HepG2 (cell line): ENCODE results near the gene SLC25A33. TPM values are rescaled to one million over a fixed set of nuclear protein-coding genes. Genes with fewer than 3 reads are reported as not detected.

Experiments used
- CREB1 ChIP-seq, 2 experiments: fragments of 450-650 bp in 1 of 2; IDR thresholded peaks; 2 replicates each; pipeline ENCODE4 v1.6.1; 2016 to 2017; ENCODE audit warnings: control low read depth in 1 of 2, mild to moderate bottlenecking in 1 of 2, missing compliant biosample characterization in 1 of 2, missing genetic modification characterization in 1 of 2
- DPF2 ChIP-seq: sonication (generic); formaldehyde crosslinking; IDR thresholded peaks from 2 replicates; pipeline ENCODE4 v1.4.0; 2020; ENCODE audit warnings: mild to moderate bottlenecking, low read depth, missing genetic modification reagents, borderline replicate concordance
- FOXP1 ChIP-seq, 2 experiments: fragments of 450-650 bp in 1 of 2; IDR thresholded peaks; 2 replicates each; pipeline ENCODE4 v1.6.1; 2017 to 2018; ENCODE audit warnings: antibody characterized with exemption in 1 of 2
- GTF2F1 ChIP-seq: fragments of 150-350 bp; IDR thresholded peaks from 2 replicates; pipeline ENCODE4 v1.6.1; 2014; ENCODE audit warnings: low read length
- IRF2 ChIP-seq: IDR thresholded peaks from 2 replicates; pipeline ENCODE4 v1.6.1; 2018; ENCODE audit warnings: missing genetic modification reagents, missing compliant biosample characterization
- KDM6A ChIP-seq: IDR thresholded peaks from 2 replicates; pipeline ENCODE4 v1.6.1; 2016; ENCODE audit warnings: low read depth
- KLF15 ChIP-seq: sonication (generic); formaldehyde crosslinking; IDR thresholded peaks from 2 replicates; pipeline ENCODE4 v1.8.1; 2023; ENCODE audit warnings: borderline replicate concordance, mild to moderate bottlenecking, inconsistent platforms, missing genetic modification reagents, mixed read lengths
- NFE2L2 ChIP-seq: fragments of 150-350 bp; IDR thresholded peaks from 2 replicates; pipeline ENCODE4 v1.6.1; 2014; ENCODE audit warnings: low read length
- POGZ ChIP-seq: sonication (generic); formaldehyde crosslinking; IDR thresholded peaks from 2 replicates; pipeline ENCODE4 v1.4.0; 2020; ENCODE audit warnings: mild to moderate bottlenecking, missing genetic modification reagents
- RARA ChIP-seq: IDR thresholded peaks from 2 replicates; pipeline ENCODE4 v1.6.1; 2016; ENCODE audit warnings: missing genetic modification reagents, missing compliant biosample characterization
- SAFB2 ChIP-seq: sonication (generic); formaldehyde crosslinking; IDR thresholded peaks from 2 replicates; pipeline ENCODE4 v1.5.1; 2020; ENCODE audit warnings: missing genetic modification reagents, low read depth, mild to moderate bottlenecking, borderline replicate concordance
- ZNF546 ChIP-seq: sonication (generic); formaldehyde crosslinking; conservative IDR thresholded peaks from 2 replicates; pipeline ENCODE4 v1.8.1; 2023; ENCODE audit warnings: mild to moderate bottlenecking, missing genetic modification reagents
- ZNF616 ChIP-seq: sonication (generic); formaldehyde crosslinking; IDR thresholded peaks from 2 replicates; pipeline ENCODE4 v1.5.0; 2020; ENCODE audit warnings: low read depth, mild to moderate bottlenecking, missing genetic modification reagents
- ZZZ3 ChIP-seq: sonication (generic); formaldehyde crosslinking; IDR thresholded peaks from 2 replicates; pipeline ENCODE4 v1.4.0; 2020; ENCODE audit warnings: missing genetic modification reagents, mild to moderate bottlenecking, borderline replicate concordance
- polyA plus RNA-seq, 8 experiments: library from polyadenylated mRNA; depleted of rRNA in 3 of 8; stranded (reverse) in 7 of 8; unstranded in 1 of 8; fragments of >200 nt; fragmentation: Illumina TruSeq in 4 of 8; extraction: Trizol in 4 of 8; gene quantifications; 2 replicates each; pipeline versions ENCODE4 v1.2.1 to v1.2.3, GENCODE V29; 2011 to 2016; ENCODE audit warnings: low read depth in 4 of 8, missing spikeins in 1 of 8, mixed read lengths in 1 of 8; ENCODE audit not compliant: insufficient read depth in 1 of 8
- total RNA-seq, 5 experiments: library from RNA; depleted of rRNA; stranded (reverse); fragments of >200 nt; fragmentation: Illumina TruSeq; extraction: Trizol; gene quantifications; 2 replicates each; pipeline ENCODE4 v1.2.3, GENCODE V29; 2016; ENCODE audit warnings: low read depth in 1 of 5
- TF ChIP-seq, protein P1 (sequence below): sonication (generic); formaldehyde crosslinking; IDR thresholded peaks from 2 replicates; pipeline ENCODE4 v1.5.1; 2020; ENCODE audit warnings: mild to moderate bottlenecking, missing genetic modification reagents, moderate library complexity
- TF ChIP-seq, protein P2 (sequence below): sonication (generic); formaldehyde crosslinking; IDR thresholded peaks from 2 replicates; pipeline ENCODE4 v1.4.0; 2020; ENCODE audit warnings: missing genetic modification reagents
- TF ChIP-seq, protein P3 (sequence below): sonication (generic); formaldehyde crosslinking; IDR thresholded peaks from 2 replicates; pipeline ENCODE4 v1.4.0; 2020; ENCODE audit warnings: missing genetic modification reagents
- TF ChIP-seq, protein P4 (sequence below): sonication (generic); formaldehyde crosslinking; conservative IDR thresholded peaks from 2 replicates; pipeline ENCODE4 v1.8.1; 2023; ENCODE audit warnings: missing genetic modification reagents
- TF ChIP-seq, protein P5 (sequence below): IDR thresholded peaks from 2 replicates; pipeline ENCODE4 v1.6.1; 2012; ENCODE audit warnings: inconsistent platforms
- TF ChIP-seq, protein P6 (sequence below): sonication (generic); formaldehyde crosslinking; IDR thresholded peaks from 2 replicates; pipeline ENCODE4 v1.8.1; 2023; ENCODE audit warnings: mild to moderate bottlenecking, missing genetic modification reagents
- TF ChIP-seq, protein P7 (sequence below): IDR thresholded peaks from 2 replicates; pipeline ENCODE4 v1.6.1; 2016; ENCODE audit warnings: missing compliant biosample characterization, missing genetic modification reagents, borderline replicate concordance

Gene SLC25A33
- total and polyA plus RNA-seq, 2 of the 13 experiments (the other 11 are each of a cell fraction or from before 2014, with no cell fraction given): 15.4 to 50.3 TPM

DNA sequence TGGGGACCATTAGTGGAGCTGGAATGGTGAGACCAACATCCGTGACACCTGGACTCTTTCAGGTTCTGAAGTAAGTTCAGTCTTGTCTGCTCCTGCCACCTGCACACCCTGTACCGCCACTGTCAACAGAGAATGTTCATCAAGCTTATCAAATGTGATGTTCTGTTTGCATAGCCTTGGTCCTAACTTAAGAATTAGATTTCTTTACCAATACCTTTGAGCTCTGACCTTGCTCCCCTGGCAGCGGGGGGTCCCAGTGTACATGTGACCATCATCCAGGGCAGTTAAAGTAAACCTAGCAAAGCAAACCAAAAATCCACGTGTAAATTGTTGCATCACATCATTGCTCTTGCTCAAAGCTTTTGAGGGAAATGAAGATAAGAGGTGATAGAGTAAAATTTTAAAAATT lies 14.5 kb downstream of the SLC25A33 start (continued):
- TF ChIP-seq, protein P1, sequence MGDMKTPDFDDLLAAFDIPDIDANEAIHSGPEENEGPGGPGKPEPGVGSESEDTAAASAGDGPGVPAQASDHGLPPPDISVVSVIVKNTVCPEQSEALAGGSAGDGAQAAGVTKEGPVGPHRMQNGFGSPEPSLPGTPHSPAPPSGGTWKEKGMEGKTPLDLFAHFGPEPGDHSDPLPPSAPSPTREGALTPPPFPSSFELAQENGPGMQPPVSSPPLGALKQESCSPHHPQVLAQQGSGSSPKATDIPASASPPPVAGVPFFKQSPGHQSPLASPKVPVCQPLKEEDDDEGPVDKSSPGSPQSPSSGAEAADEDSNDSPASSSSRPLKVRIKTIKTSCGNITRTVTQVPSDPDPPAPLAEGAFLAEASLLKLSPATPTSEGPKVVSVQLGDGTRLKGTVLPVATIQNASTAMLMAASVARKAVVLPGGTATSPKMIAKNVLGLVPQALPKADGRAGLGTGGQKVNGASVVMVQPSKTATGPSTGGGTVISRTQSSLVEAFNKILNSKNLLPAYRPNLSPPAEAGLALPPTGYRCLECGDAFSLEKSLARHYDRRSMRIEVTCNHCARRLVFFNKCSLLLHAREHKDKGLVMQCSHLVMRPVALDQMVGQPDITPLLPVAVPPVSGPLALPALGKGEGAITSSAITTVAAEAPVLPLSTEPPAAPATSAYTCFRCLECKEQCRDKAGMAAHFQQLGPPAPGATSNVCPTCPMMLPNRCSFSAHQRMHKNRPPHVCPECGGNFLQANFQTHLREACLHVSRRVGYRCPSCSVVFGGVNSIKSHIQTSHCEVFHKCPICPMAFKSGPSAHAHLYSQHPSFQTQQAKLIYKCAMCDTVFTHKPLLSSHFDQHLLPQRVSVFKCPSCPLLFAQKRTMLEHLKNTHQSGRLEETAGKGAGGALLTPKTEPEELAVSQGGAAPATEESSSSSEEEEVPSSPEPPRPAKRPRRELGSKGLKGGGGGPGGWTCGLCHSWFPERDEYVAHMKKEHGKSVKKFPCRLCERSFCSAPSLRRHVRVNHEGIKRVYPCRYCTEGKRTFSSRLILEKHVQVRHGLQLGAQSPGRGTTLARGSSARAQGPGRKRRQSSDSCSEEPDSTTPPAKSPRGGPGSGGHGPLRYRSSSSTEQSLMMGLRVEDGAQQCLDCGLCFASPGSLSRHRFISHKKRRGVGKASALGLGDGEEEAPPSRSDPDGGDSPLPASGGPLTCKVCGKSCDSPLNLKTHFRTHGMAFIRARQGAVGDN: no peak
- no peak for TF ChIP-seq FOXP1 (IDR thresholded peaks at IDR 0.05)
- TF ChIP-seq FOXP1 (CRISPR knock-in tag; IDR thresholded peaks at IDR 0.05): peak; percentile 95
- no peak; the same call in 1 of the 2 replicates for TF ChIP-seq POGZ (CRISPR knock-in tag)
- TF ChIP-seq, protein P2, sequence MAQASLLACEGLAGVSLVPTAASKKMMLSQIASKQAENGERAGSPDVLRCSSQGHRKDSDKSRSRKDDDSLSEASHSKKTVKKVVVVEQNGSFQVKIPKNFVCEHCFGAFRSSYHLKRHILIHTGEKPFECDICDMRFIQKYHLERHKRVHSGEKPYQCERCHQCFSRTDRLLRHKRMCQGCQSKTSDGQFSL (CRISPR knock-in tag): no peak
- TF ChIP-seq GTF2F1: no peak
- TF ChIP-seq DPF2: peak; percentile 92
- TF ChIP-seq NFE2L2: no peak
- 0 out of 2 replicates have a peak, but pooled peaks have one; percentile 11 for TF ChIP-seq CREB1 (IDR thresholded peaks at IDR 0.05)
- peak; percentile 89 for TF ChIP-seq CREB1 (CRISPR knock-in tag; IDR thresholded peaks at IDR 0.05)
- TF ChIP-seq, protein P3, sequence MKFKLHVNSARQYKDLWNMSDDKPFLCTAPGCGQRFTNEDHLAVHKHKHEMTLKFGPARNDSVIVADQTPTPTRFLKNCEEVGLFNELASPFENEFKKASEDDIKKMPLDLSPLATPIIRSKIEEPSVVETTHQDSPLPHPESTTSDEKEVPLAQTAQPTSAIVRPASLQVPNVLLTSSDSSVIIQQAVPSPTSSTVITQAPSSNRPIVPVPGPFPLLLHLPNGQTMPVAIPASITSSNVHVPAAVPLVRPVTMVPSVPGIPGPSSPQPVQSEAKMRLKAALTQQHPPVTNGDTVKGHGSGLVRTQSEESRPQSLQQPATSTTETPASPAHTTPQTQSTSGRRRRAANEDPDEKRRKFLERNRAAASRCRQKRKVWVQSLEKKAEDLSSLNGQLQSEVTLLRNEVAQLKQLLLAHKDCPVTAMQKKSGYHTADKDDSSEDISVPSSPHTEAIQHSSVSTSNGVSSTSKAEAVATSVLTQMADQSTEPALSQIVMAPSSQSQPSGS (CRISPR knock-in tag): peak; percentile 93
- TF ChIP-seq KLF15: no peak
- TF ChIP-seq, protein P4, sequence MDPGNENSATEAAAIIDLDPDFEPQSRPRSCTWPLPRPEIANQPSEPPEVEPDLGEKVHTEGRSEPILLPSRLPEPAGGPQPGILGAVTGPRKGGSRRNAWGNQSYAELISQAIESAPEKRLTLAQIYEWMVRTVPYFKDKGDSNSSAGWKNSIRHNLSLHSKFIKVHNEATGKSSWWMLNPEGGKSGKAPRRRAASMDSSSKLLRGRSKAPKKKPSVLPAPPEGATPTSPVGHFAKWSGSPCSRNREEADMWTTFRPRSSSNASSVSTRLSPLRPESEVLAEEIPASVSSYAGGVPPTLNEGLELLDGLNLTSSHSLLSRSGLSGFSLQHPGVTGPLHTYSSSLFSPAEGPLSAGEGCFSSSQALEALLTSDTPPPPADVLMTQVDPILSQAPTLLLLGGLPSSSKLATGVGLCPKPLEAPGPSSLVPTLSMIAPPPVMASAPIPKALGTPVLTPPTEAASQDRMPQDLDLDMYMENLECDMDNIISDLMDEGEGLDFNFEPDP (CRISPR knock-in tag): no peak
- TF ChIP-seq, protein P5, sequence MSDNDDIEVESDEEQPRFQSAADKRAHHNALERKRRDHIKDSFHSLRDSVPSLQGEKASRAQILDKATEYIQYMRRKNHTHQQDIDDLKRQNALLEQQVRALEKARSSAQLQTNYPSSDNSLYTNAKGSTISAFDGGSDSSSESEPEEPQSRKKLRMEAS: peak; percentile 91
- TF ChIP-seq, protein P6, sequence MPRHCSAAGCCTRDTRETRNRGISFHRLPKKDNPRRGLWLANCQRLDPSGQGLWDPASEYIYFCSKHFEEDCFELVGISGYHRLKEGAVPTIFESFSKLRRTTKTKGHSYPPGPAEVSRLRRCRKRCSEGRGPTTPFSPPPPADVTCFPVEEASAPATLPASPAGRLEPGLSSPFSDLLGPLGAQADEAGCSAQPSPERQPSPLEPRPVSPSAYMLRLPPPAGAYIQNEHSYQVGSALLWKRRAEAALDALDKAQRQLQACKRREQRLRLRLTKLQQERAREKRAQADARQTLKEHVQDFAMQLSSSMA: no peak
- peak; percentile 84 for TF ChIP-seq IRF2 (CRISPR knock-in tag)
- no peak for TF ChIP-seq ZNF546
- TF ChIP-seq SAFB2: no peak
- TF ChIP-seq RARA: peak; percentile 97
- TF ChIP-seq ZNF616 (CRISPR knock-in tag): no peak
- no peak for TF ChIP-seq ZZZ3 (CRISPR knock-in tag)
- peak; percentile 92; the same call in 1 of the 2 replicates for TF ChIP-seq KDM6A
- TF ChIP-seq, protein P7, sequence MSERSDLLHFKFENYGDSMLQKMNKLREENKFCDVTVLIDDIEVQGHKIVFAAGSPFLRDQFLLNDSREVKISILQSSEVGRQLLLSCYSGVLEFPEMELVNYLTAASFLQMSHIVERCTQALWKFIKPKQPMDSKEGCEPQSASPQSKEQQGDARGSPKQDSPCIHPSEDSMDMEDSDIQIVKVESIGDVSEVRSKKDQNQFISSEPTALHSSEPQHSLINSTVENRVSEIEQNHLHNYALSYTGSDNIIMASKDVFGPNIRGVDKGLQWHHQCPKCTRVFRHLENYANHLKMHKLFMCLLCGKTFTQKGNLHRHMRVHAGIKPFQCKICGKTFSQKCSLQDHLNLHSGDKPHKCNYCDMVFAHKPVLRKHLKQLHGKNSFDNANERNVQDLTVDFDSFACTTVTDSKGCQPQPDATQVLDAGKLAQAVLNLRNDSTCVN: no peak
